AG10803 (cell line): Measurements from ENCODE around the gene PCDHB12.
"Not testable (repeated sequence)": the region's sequence is repeated elsewhere in the genome, so short reads cannot be mapped to it uniquely, and the experiment has no call there.

ENCODE experiments used
- DNase-seq: peaks from one replicate; pipeline ENCODE4 v3.0.0; 2010; ENCODE audit warnings: low read depth
- H3K4me3 ChIP-seq: 2 replicates; pipeline ENCODE4 v1.5.1; 2011; ENCODE audit warnings: mild to moderate bottlenecking, low read length, control low read depth
- TF ChIP-seq, protein P1 (sequence below): conservative IDR thresholded peaks from 2 replicates; pipeline ENCODE4 v1.5.1; 2011; ENCODE audit warnings: mild to moderate bottlenecking, low read length, control low read depth, inconsistent platforms

PCDHB12 gene

DNA sequence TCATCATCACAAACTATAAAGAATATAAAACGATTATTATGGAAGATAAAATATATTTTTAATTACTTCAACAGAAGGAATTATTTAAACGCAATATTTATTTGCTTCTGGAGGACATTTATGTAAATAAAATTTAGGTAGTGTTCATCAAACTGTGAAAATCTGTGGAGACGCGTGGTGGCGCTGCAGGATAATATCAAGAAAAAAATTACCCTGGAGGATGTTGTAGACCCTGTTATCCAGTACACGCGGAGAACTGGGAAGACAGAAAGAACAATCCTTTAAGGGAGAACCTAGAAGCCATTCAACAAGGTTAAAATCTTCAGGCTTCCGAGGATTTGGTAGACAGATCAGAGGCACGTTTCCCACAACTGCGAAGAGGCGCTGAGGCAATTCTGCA, at the start of gene PCDHB12:
PCDHB12 (plus strand) TSS at position 242 of the 400 bp plus-strand sequence. CDS start 189 bp downstream, outside the sequence.
- TF ChIP-seq, protein P1, sequence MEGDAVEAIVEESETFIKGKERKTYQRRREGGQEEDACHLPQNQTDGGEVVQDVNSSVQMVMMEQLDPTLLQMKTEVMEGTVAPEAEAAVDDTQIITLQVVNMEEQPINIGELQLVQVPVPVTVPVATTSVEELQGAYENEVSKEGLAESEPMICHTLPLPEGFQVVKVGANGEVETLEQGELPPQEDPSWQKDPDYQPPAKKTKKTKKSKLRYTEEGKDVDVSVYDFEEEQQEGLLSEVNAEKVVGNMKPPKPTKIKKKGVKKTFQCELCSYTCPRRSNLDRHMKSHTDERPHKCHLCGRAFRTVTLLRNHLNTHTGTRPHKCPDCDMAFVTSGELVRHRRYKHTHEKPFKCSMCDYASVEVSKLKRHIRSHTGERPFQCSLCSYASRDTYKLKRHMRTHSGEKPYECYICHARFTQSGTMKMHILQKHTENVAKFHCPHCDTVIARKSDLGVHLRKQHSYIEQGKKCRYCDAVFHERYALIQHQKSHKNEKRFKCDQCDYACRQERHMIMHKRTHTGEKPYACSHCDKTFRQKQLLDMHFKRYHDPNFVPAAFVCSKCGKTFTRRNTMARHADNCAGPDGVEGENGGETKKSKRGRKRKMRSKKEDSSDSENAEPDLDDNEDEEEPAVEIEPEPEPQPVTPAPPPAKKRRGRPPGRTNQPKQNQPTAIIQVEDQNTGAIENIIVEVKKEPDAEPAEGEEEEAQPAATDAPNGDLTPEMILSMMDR = 0 out of 2 replicates have a peak, but pooled peaks have one; percentile 9
- no peak for DNase-seq
- no peak within 1 kb of the TSS for H3K4me3 ChIP-seq

DNA sequence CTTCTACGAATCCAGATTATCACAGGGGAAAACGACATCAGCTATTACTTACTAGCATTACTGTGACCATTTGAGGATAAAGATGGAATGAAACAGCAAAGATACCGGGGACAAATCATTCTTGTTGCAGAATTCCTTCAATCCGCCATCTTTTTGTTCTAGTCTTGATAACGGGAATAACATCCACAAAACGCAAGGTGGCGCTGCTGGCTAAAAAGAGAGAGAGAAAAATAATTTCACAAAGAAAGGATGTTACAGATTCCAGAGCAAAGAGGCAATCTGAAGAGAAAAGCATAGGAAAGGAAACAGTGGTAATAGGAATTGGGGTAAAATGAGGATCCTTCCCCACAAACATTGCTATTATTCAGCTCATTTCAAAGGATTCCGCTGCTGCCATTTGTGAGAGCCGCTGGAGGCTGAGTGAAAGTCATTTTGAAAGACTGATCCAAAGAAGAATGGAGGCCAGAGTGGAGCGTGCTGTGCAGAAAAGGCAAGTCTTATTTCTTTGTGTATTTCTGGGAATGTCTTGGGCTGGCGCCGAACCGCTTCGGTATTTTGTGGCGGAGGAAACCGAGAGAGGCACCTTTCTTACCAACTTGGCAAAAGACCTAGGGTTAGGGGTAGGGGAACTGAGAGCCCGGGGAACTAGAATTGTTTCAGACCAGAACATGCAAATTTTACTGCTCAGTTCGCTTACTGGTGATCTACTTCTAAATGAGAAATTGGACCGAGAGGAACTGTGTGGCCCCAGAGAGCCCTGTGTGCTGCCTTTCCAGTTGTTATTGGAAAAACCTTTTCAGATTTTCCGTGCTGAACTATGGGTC, 35.9 kb upstream of the PCDHB12 start, which contains the start of gene PCDHB7:
PCDHB7 (plus strand) TSS at position 264 of the 824 bp plus-strand sequence; CDS start at position 456, 192 bp downstream.
- H3K4me3 ChIP-seq = peak within 1 kb of the TSS; percentile 20
- DNase-seq = peak; percentile 33
- TF ChIP-seq, protein P1 = peak; percentile 56

DNA sequence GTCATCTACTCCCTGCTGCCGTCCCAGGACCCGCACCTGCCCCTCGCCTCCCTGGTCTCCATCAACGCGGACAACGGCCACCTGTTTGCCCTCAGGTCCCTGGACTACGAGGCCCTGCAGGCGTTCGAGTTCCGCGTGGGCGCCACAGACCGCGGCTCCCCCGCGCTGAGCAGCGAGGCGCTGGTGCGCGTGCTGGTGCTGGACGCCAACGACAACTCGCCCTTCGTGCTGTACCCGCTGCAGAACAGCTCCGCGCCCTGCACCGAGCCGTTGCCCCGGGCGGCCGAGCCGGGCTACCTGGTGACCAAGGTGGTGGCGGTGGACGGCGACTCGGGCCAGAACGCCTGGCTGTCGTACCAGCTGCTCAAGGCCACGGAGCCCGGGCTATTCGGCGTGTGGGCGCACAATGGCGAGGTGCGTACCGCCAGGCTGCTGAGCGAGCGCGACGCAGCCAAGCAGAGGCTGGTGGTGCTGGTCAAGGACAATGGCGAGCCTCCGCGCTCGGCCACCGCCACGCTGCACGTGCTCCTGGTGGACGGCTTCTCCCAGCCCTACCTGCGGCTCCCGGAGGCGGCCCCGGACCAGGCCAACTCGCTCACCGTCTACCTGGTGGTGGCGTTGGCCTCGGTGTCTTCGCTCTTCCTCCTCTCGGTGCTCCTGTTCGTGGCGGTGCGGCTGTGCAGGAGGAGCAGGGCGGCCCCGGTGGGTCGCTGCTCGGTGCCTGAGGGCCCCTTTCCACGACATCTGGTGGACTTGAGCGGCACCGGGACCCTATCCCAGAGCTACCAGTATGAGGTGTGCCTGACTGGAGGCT, 34.0 kb upstream of the PCDHB12 start:
- not testable (repeated sequence) for H3K4me3 ChIP-seq, DNase-seq

DNA sequence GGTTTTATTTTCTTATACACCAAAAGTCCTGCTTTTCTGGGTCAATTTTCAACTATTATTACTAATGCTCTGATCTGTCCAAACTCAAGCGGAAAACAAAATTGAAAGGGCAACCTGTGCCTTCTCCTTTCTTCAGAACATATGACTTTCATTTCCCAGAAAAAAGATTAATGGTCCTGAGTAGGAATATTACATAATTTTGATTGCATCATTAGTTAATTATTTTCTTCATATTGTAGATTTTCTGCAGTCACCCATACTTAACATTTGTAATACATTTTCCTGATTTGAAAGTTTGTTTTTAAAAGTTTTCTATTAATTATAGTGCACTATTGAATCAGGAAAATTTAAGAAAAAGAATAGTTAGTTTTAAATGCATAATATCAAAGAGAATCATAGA, 32.6 kb upstream of the PCDHB12 start:
- no peak overlapping the region for H3K4me3 ChIP-seq
- TF ChIP-seq, protein P1 = no peak
- no peak for DNase-seq

DNA sequence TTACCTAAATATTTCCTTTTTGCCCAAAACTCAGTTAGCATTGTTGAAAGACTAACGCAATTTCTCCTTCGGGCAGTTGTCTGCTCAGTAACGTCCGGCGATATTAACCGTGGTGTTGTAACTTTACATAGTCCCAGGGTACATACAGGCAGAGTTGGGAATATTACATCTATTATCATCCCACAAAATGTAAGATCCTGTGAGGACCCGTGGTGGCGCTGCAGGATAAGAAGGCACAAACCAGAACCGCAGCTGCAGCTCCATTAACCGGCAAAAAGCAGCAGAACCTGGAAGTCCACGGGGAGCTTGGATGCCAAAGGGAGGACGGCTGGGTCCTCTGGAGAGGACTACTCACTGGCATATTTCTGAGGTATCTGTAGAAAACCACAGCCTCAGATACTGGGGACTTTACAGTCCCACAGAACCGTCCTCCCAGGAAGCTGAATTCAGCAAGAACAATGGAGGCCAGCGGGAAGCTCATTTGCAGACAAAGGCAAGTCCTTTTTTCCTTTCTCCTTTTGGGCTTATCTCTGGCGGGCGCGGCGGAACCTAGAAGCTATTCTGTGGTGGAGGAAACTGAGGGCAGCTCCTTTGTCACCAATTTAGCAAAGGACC, 30.8 kb upstream of the PCDHB12 start, which contains the start of gene PCDHB8:
PCDHB8 (plus strand) TSS at position 214 of the 615 bp plus-strand sequence; CDS start at position 459, 245 bp downstream.
- TF ChIP-seq, protein P1 = peak; percentile 17; the same call in 1 of the 2 replicates
- H3K4me3 ChIP-seq, DNase-seq: not testable (repeated sequence)

DNA sequence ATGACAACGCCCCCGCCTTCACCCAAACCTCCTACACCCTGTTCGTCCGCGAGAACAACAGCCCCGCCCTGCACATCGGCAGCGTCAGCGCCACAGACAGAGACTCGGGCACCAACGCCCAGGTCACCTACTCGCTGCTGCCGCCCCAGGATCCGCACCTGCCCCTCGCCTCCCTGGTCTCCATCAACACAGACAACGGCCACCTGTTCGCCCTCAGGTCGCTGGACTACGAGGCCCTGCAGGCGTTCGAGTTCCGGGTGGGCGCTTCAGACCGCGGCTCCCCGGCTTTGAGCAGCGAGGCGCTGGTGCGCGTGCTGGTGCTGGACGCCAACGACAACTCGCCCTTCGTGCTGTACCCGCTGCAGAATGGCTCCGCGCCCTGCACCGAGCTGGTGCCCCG, 29.1 kb upstream of the PCDHB12 start:
- DNase-seq, H3K4me3 ChIP-seq: not testable (repeated sequence)

DNA sequence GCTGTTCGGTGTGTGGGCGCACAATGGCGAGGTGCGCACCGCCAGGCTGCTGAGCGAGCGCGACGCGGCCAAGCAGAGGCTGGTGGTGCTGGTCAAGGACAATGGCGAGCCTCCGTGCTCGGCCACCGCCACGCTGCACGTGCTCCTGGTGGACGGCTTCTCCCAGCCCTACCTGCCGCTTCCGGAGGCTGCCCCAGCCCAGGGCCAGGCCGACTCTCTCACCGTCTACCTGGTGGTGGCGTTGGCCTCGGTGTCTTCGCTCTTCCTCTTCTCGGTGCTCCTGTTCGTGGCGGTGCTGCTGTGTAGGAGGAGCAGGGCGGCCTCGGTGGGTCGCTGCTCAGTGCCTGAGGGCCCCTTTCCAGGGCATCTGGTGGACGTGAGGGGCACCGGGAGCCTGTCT, 28.6 kb upstream of the PCDHB12 start:
- not testable (repeated sequence) for H3K4me3 ChIP-seq, DNase-seq

DNA sequence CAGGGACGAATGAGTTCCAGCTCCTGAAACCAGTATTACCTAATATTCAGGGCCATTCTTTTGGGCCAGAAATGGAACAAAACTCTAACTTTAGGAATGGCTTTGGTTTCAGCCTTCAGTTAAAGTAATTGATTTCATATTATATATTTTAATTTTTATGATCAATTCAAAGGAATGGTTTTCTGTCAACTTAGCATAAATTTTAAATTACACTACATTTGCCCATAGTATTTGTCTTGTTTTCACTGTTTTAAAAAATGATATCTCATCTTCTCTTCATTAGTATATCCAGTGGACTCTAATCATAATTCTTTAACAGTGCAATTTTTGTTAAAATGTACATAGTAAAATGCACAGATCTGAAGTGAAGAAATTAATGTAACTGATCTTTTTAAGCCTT, 28.2 kb upstream of the PCDHB12 start:
- H3K4me3 ChIP-seq = no peak overlapping the region
- TF ChIP-seq, protein P1 = no peak
- no peak for DNase-seq
